Measurements from ENCODE around the gene NAA15. TPM values are rescaled to one million over a fixed set of nuclear protein-coding genes. Genes with fewer than 3 reads are reported as not detected.
"Not testable (repeated sequence)": the region's sequence is repeated elsewhere in the genome, so short reads cannot be mapped to it uniquely, and the experiment has no call there.

Gene NAA15
- total RNA-seq, 6 experiments from 2014 or later: 63.0 to 72.0 (median 69.6) TPM

GRCh38 chr4:139414671-139415210, 113.4 kb downstream of the NAA15 start:
- H3K27me3 Mint-ChIP-seq (ENCODE audit: insufficient read depth); H3K27ac Mint-ChIP-seq; H3K4me3 Mint-ChIP-seq; DNase-seq: not testable (repeated sequence)
- Mint-ChIP-seq H3K9me3 (peaks cover 19% of the 10 kb centered on the region), H3K36me3 (ENCODE audit: low read depth) (peaks cover 30% of the 10 kb centered on the region), H3K4me1 (ENCODE audit: low read depth) (peaks cover 16% of the 10 kb centered on the region)
- TF ChIP-seq CTCF (IDR thresholded peaks at IDR 0.05): peak; percentile 52

DNA sequence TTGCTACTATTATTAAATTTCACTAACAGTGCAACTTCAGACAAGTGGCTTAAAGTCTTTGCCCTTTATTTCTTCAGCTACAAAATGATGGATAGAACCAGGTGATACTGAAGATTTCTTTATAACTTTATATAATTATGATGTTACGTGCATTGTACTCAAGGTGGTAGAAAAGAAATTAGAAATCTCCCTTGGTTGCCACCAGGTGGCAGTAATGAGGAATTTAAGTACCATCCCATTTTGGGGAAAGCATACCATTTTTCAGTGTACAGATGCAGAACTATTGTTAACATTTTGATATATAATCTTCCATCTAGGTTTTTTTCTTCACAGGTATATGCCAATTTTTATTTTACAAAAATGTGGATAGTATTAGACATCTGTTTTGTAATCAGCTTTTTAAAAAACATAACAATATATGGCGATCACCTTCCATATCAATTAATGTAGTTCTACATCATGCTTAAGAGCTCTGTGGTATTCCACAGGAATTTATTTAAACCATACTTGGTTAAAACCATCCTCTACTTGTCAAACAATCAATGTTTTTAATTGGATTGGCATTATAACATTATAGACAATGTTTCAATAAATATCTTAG, 114.9 kb downstream of the NAA15 start:
- TF ChIP-seq CTCF (IDR thresholded peaks at IDR 0.05): peak; percentile 90
- peaks cover 37% of the 10 kb centered on the region for H3K36me3 Mint-ChIP-seq (ENCODE audit: low read depth)
- peaks cover 3% of the 10 kb centered on the region for H3K27me3 Mint-ChIP-seq (ENCODE audit: insufficient read depth)
- no peak overlapping the region for H3K4me3 Mint-ChIP-seq
- DNase-seq: peak; percentile 20
- peaks cover 19% of the 10 kb centered on the region for H3K9me3 Mint-ChIP-seq
- no peak overlapping the region for H3K27ac Mint-ChIP-seq
- peaks cover 19% of the 10 kb centered on the region for H3K4me1 Mint-ChIP-seq (ENCODE audit: low read depth)

- Mint-ChIP-seq H3K27ac (peak overlapping the region; percentile 25; the same call in 1 of the 2 replicates), H3K9me3 (peaks cover 12% of the 10 kb centered on the region), H3K4me1 (ENCODE audit: low read depth) (peaks cover 19% of the 10 kb centered on the region), H3K4me3 (no peak overlapping the region), H3K36me3 (ENCODE audit: low read depth) (peaks cover 23% of the 10 kb centered on the region), H3K27me3 (ENCODE audit: insufficient read depth) (peaks cover 3% of the 10 kb centered on the region)
- peak; percentile 24 for DNase-seq
- TF ChIP-seq CTCF (IDR thresholded peaks at IDR 0.05): no peak
Observed at GRCh38 chr4:139419388-139419914, 118.1 kb downstream of the NAA15 start.

DNA sequence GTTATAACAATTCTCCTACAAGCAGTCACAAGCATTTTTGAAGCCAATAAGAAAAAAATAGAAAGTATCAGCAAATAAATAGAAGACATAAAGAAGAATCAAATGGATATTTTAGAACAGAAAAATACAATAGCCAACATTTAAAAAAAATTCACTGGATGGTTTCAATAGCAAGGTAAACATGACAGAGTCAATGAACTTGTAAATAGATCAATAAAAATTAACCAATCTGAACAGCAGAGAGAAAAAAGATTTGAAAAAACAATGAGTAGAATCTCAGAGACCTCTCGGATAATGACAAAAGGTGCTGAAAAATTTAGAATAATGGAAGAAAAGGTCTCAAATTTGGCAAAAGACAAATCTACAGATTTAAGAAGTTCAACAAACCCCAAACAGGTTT, 119.3 kb downstream of the NAA15 start:
- no peak for TF ChIP-seq CTCF (IDR thresholded peaks at IDR 0.05)
- H3K27me3 Mint-ChIP-seq (ENCODE audit: insufficient read depth): peaks cover 2% of the 10 kb centered on the region; the same call in 1 of the 2 replicates
- no peak overlapping the region for H3K27ac Mint-ChIP-seq
- no peak overlapping the region for H3K4me3 Mint-ChIP-seq
- peaks cover 11% of the 10 kb centered on the region; the same call in 1 of the 2 replicates for H3K36me3 Mint-ChIP-seq (ENCODE audit: low read depth)
- no peak for DNase-seq
- 0 out of 2 replicates have a peak, but pooled peaks cover under 1% of the 10 kb centered on the region for H3K9me3 Mint-ChIP-seq
- H3K4me1 Mint-ChIP-seq (ENCODE audit: low read depth): peaks cover 19% of the 10 kb centered on the region

GRCh38 chr4:139436122-139436521, 134.8 kb downstream of the NAA15 start:
- H3K9me3 Mint-ChIP-seq: peaks cover 7% of the 10 kb centered on the region; the same call in 1 of the 2 replicates
- H3K36me3 Mint-ChIP-seq (ENCODE audit: low read depth): peaks cover 55% of the 10 kb centered on the region
- no peak for DNase-seq
- no peak for TF ChIP-seq CTCF (IDR thresholded peaks at IDR 0.05)
- H3K4me3 Mint-ChIP-seq: no peak overlapping the region
- H3K27me3 Mint-ChIP-seq (ENCODE audit: insufficient read depth): no peaks in the 10 kb centered on the region
- H3K4me1 Mint-ChIP-seq (ENCODE audit: low read depth): peaks cover 4% of the 10 kb centered on the region; the same call in 1 of the 2 replicates
- no peak overlapping the region for H3K27ac Mint-ChIP-seq
